Measurements from ENCODE around the gene ZDHHC6.

DNA sequence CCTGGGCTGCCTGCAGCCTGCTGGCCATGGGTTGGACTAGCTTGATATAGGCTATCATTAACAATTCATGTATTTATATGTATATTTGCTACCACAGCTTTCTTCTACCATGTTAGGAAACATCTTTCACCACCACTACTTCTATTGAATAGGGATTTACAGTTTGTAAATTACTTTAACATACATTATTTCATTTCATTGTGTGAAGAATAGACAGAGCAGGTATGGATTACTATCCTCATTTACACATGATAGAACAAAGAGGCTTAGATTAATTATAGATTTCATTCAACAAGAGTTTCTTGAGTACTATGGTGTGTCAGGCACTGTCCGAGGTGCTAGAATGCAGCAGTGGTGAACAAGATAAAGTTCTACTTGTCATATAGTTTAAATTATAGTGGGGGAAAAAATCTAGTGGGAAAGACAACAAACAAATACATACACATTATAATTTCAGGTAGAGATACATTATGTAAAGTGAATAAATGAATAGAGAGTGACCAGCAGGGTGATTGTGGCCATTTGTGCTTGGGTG, 20.9 kb upstream of the ZDHHC6 start:
- TF ChIP-seq, protein P1, sequence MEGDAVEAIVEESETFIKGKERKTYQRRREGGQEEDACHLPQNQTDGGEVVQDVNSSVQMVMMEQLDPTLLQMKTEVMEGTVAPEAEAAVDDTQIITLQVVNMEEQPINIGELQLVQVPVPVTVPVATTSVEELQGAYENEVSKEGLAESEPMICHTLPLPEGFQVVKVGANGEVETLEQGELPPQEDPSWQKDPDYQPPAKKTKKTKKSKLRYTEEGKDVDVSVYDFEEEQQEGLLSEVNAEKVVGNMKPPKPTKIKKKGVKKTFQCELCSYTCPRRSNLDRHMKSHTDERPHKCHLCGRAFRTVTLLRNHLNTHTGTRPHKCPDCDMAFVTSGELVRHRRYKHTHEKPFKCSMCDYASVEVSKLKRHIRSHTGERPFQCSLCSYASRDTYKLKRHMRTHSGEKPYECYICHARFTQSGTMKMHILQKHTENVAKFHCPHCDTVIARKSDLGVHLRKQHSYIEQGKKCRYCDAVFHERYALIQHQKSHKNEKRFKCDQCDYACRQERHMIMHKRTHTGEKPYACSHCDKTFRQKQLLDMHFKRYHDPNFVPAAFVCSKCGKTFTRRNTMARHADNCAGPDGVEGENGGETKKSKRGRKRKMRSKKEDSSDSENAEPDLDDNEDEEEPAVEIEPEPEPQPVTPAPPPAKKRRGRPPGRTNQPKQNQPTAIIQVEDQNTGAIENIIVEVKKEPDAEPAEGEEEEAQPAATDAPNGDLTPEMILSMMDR (IDR thresholded peaks at IDR 0.05), result no peak
- TF ChIP-seq EP300 (IDR thresholded peaks at IDR 0.05), result no peak
- no peak for TF ChIP-seq POLR2A (IDR thresholded peaks at IDR 0.05)

Measured in tibial nerve (tissue), 4 donors.